ENCODE measurements around the gene IKZF5.

GRCh38 chr10:122990278-122990677 is 18.3 kb downstream of the IKZF5 start:
- TF ChIP-seq CTCF (conservative IDR thresholded peaks at IDR 0.05; ENCODE audit: low read length) (no peak), EZH2phosphoT487 (IDR thresholded peaks at IDR 0.05; ENCODE audit: borderline replicate concordance, low read depth, low read length) (no peak)

All from OCI-LY7 (cell line).